Mucosa of descending colon (tissue), 3 donors: ENCODE results near the gene SORCS2. TPM values are rescaled to one million over a fixed set of nuclear protein-coding genes. Genes with fewer than 3 reads are reported as not detected.

ENCODE experiments used
- ATAC-seq: fragments of 200-7000 bp; cut with Tn5 transposase; one replicate; pipeline ENCODE4 v1.9.1; 2020; ENCODE audit warnings: mild to moderate bottlenecking, moderate library complexity
- DNase-seq, 3 donors: peaks; one replicate each; pipeline ENCODE4 v3.0.0-alpha.2; 2020
- H3K36me3 ChIP-seq: fragments of 200-600 bp; one replicate; pipeline ENCODE4 v1.8.0; 2021; ENCODE audit warnings: low read depth, mild to moderate bottlenecking
- H3K4me1 ChIP-seq: fragments of 200-600 bp; one replicate; pipeline ENCODE4 v1.8.0; 2021; ENCODE audit warnings: low read depth, mild to moderate bottlenecking
- H3K4me3 ChIP-seq: fragments of 200-600 bp; one replicate; pipeline ENCODE4 v1.8.0; 2021; ENCODE audit warnings: mild to moderate bottlenecking
- H3K9me3 ChIP-seq: fragments of 200-600 bp; one replicate; pipeline ENCODE4 v1.8.0; 2021; ENCODE audit warnings: mild to moderate bottlenecking
- intact Hi-C, 2 donors: fragments of 100-400 bp; cut with DNase I in 1 of 2; cut with micrococcal nuclease in 1 of 2; formaldehyde crosslinking; loops; one replicate each; pipeline versions ENCODE4 v1.11.0 to v1.11.1; 2022; cut with DNase I, micrococcal nuclease
- total RNA-seq, 3 donors: library from RNA; stranded (reverse); fragmentation: NEBNext Ultra II Directional in 2 of 3; extraction: Animal tissue kit (Norgen Biotek cat#: 25700) in 2 of 3; gene quantifications; one replicate each; pipeline versions ENCODE4 v1.2.1 to v1.2.4, GENCODE V29; 2021 to 2023
- TF ChIP-seq, protein P1 (sequence below): fragments of 200-600 bp; IDR thresholded peaks from one replicate; pipeline ENCODE4 v1.8.0; 2022; ENCODE audit warnings: antibody characterized with exemption, mild to moderate bottlenecking
- donor health status: DM: no; HTN: no; CAD: no; lungs with moderate emphysema.
- donor health status: DM: no; HTN: no; CAD: no.
- donor health status: DM: no; HTN: yes; CAD: no.

Gene SORCS2
- total RNA-seq, 3 donors from 2014 or later: 0.20 to 3.1 (median 1.5) TPM

DNA sequence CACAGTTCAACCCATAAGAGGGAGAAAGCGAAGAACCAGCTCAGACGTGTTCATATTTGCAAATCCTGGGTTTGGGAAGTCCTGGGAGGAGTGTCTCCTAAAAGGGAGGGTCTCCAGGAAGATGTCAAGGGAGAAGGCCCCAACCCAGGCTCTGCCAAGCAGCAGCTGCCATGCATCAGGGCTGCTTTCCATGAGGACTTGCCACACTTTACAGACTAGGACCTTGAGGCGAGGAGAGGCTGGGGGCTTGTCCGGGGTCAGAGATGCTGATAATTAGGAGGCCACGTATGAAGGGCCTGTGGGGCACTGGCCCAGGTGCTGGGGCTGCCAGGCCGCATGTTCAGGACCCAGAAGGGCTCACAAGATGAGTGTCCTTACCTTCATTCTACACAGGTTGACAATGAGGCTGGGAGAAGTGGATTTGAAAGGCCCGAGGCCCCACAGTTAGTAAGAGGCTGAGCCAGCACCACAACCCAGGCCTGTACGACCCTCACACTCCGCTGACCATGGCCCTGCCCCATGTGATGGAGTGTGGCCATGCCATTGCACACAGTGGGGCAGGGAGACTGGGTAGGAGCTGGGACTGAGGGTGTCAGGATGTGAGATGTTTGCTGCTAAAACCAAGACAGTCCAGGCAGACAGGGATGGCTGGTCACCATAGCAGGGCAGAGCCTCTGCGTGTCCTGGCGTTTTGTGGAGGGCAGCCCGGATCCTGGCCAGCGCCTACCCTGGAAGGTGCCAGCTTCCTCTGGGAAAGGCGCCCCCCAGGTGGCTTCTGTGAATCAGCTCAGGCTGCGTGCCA, 147.6 kb downstream of the SORCS2 start:
- ATAC-seq (no peak), DNase-seq (no peak)
- Histone ChIP-seq H3K4me3 (no peak overlapping the region), H3K9me3 (no peaks in the 10 kb centered on the region), H3K4me1 (no peaks in the 10 kb centered on the region), H3K36me3 (no peaks in the 10 kb centered on the region)
- intact Hi-C loops: no loop called here
- TF ChIP-seq, protein P1, sequence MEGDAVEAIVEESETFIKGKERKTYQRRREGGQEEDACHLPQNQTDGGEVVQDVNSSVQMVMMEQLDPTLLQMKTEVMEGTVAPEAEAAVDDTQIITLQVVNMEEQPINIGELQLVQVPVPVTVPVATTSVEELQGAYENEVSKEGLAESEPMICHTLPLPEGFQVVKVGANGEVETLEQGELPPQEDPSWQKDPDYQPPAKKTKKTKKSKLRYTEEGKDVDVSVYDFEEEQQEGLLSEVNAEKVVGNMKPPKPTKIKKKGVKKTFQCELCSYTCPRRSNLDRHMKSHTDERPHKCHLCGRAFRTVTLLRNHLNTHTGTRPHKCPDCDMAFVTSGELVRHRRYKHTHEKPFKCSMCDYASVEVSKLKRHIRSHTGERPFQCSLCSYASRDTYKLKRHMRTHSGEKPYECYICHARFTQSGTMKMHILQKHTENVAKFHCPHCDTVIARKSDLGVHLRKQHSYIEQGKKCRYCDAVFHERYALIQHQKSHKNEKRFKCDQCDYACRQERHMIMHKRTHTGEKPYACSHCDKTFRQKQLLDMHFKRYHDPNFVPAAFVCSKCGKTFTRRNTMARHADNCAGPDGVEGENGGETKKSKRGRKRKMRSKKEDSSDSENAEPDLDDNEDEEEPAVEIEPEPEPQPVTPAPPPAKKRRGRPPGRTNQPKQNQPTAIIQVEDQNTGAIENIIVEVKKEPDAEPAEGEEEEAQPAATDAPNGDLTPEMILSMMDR: no peak

DNA sequence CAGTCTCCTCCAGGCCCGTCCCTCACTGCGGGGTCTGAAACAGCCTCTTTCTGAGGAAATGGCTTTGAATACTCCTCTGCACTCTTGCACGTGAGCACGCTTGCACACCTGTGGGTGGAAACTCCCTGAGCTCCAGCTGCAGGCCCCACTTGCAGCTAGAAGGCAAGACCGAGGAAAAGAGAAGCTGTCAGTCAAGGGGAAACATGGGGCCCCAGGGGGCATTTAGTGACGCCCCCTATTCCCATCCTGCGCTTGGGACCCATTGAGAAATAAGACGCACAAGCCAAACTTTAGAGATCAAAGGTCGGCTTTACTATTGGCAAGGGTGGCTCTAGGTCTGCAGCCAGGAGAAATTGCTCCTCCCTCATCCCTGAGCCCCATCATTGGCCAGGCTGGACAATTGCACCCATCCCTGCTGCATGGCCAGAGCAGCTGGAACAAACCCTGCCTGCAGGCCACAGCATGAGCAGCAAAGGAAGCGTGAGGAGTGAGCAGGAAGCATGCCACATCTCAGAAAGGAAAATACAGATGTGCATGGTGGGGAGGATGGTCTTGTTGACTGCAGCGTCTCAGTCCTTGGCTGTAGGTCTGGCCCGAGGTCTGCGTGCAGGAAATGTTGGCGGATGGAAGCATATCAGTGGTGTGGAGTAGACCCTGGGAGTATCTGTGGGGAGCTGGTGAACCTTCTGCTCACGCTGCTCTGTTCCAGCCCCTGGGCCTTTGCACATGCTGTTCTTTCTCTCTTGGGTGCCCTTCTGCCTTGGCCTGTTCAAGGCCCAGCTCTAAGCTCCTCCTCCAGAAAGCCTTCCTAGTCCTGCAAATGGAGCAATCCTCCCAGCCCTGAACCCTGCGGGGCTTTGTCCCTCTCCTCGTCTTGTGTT, 148.5 kb downstream of the SORCS2 start:
- no peaks in the 10 kb centered on the region for H3K9me3 ChIP-seq
- intact Hi-C loops: no loop called here
- H3K4me1 ChIP-seq: no peaks in the 10 kb centered on the region
- H3K36me3 ChIP-seq: no peaks in the 10 kb centered on the region
- no peak for ATAC-seq
- H3K4me3 ChIP-seq: no peak overlapping the region
- TF ChIP-seq, protein P1: no peak
- DNase-seq: no peak

DNA sequence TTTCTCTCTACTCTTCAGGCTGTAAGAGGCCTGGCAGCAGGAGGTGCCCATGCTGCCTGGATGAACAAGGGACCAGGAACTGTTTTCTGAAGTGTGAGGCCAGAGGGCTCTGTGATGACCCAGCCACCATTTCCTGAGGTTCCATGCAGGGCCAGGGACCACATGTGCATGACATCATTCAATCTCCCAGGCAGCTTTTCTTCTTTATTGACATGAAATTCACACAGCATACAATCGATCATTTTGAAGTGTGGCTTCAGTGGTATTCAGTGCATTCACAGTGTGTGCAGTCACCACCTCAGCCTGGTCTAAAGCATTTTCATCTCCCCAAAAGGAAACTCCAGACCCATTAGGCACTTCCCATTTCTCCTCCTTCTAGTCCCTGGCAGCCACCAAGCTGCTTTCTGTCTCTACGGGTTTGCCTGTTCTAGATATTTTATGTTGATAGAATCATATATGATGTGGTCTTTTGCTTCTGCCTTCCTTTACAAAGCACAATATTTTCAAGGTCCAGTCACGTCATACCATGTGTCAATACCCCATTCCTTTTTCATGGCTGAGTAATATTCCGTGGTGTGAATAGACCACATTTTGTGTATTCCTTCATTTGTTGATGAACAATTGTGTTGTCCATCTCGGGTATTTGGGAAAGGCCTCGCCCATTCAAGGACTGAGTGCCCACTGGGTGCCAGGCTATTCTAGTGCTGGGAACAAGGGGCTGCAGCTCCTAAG, 149.3 kb downstream of the SORCS2 start:
- Histone ChIP-seq H3K36me3 (no peaks in the 10 kb centered on the region), H3K4me3 (no peak overlapping the region), H3K4me1 (no peaks in the 10 kb centered on the region), H3K9me3 (peaks cover 2% of the 10 kb centered on the region)
- intact Hi-C loops: no loop called here
- TF ChIP-seq, protein P1: no peak
- DNase-seq (no peak), ATAC-seq (no peak)

DNA sequence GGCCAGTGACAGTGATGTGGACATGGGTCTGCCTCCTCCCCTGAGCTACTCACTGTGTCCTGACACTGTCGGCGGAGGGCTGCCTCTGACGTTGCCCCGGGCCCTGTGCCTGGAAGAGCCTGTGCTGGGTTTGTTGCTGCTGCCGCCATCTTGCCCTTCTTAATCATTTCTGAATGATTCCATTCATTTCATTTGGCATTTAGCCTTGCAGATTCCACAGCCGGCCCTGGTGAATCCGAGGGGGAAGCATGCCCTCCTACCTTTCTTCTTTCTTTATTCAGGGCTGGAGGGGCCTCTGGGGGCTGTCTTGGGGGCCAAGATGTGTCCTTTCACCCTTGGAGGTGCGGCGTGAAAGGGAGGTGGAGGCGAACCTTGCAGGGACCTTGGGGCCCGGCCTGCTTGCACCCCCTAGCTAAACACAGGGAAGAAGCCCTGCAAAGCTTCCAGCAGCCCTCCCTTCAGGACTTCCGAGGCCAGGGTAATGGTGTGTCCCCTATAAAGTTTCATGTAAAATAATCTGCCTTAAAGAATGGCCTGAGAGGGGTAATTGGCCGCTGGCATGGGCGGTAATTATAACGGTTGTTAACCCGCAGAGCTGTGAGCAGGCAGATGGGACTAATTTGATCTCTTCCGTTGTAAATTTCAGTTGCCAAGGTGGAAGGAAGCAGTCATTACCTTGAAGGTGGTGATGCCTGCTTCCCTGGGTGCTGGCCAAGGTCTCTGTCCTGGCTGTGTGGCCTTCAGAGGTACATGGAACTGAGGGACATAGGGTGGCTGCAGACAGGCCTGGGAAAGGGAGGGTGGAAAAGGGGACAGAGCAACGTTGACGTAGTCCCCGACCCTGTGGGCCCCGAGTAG, 150.1 kb downstream of the SORCS2 start:
- Histone ChIP-seq H3K9me3 (peaks cover 2% of the 10 kb centered on the region), H3K4me1 (no peaks in the 10 kb centered on the region), H3K4me3 (no peak overlapping the region), H3K36me3 (no peaks in the 10 kb centered on the region)
- no peak for ATAC-seq
- DNase-seq: no peak
- intact Hi-C loops: no loop called here
- TF ChIP-seq, protein P1: no peak
